ENCODE results near the gene CALM1. TPM values are rescaled to one million over a fixed set of nuclear protein-coding genes. Genes with fewer than 3 reads are reported as not detected.

The CALM1 gene
- total and polyA plus RNA-seq, 4 donors: 146 to 517 (median 166) TPM

GRCh38 chr14:90446405-90446804 is 49.6 kb downstream of the CALM1 start:
- DNase-seq (ENCODE audit: low spot score): no peak
- 87% methylated on average over 4 of the region's 4 CpGs for WGBS

More at GRCh38 chr14:90446405-90446804, 49.6 kb downstream of the CALM1 start:
- Histone ChIP-seq H3K27me3 (ENCODE audit: control insufficient read depth in 4 of 4, insufficient read depth in 4 of 4, low read length in 3 of 4) (no peaks in the 10 kb centered on the region), H3K9ac (ENCODE audit: low read depth in 1 of 2, low read length in 2 of 2) (no peak overlapping the region), H3K4me1 (ENCODE audit: control insufficient read depth in 4 of 4, insufficient read depth in 4 of 4, low read length in 3 of 4) (no peaks in the 10 kb centered on the region), H3K9me3 (ENCODE audit: control insufficient read depth in 4 of 4, low read length in 3 of 4) (peaks cover 2 to 9% (median 4%) of the 10 kb centered on the region in 4 donors), H3K36me3 (ENCODE audit: control insufficient read depth in 4 of 4, insufficient read depth in 3 of 4, low read depth in 1 of 4, low read length in 3 of 4) (peaks cover 0 to 4% (median 0%) of the 10 kb centered on the region in 4 donors), H3K27ac (ENCODE audit: low read depth in 1 of 2, low read length in 2 of 2) (no peak overlapping the region), H3K4me3 (ENCODE audit: low read depth in 1 of 3, low read length in 3 of 3) (no peak overlapping the region)
- TF ChIP-seq JUND (IDR thresholded peaks at IDR 0.05): no peak
- TF ChIP-seq MAX (IDR thresholded peaks at IDR 0.05): no peak
- TF ChIP-seq EGR1 (IDR thresholded peaks at IDR 0.05; ENCODE audit: low read depth in 2 of 2): no peak
- TF ChIP-seq GABPA (IDR thresholded peaks at IDR 0.05 in 1 of 2, conservative IDR thresholded peaks at IDR 0.05 in 1 of 2): no peak
- no peak for TF ChIP-seq FOXA1 (IDR thresholded peaks at IDR 0.05)
- no peak for TF ChIP-seq ZBTB33 (IDR thresholded peaks at IDR 0.05)
- TF ChIP-seq CTCF (IDR thresholded peaks at IDR 0.05; ENCODE audit: low read depth, low read length, missing input control): no peak
- TF ChIP-seq SP1 (IDR thresholded peaks at IDR 0.05): no peak
- no peak for TF ChIP-seq YY1 (IDR thresholded peaks at IDR 0.05)
- TF ChIP-seq NR2F2 (IDR thresholded peaks at IDR 0.05): no peak
- no peak for TF ChIP-seq RAD21 (IDR thresholded peaks at IDR 0.05)
- TF ChIP-seq, protein P1, sequence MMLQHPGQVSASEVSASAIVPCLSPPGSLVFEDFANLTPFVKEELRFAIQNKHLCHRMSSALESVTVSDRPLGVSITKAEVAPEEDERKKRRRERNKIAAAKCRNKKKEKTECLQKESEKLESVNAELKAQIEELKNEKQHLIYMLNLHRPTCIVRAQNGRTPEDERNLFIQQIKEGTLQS (IDR thresholded peaks at IDR 0.05): no peak
- TF ChIP-seq FOXA2 (IDR thresholded peaks at IDR 0.05): no peak
- no peak for TF ChIP-seq HNF4G (IDR thresholded peaks at IDR 0.05)
- TF ChIP-seq RXRA (IDR thresholded peaks at IDR 0.05): no peak
- no peak for TF ChIP-seq HNF4A (conservative IDR thresholded peaks at IDR 0.05)
- TF ChIP-seq, protein P2, sequence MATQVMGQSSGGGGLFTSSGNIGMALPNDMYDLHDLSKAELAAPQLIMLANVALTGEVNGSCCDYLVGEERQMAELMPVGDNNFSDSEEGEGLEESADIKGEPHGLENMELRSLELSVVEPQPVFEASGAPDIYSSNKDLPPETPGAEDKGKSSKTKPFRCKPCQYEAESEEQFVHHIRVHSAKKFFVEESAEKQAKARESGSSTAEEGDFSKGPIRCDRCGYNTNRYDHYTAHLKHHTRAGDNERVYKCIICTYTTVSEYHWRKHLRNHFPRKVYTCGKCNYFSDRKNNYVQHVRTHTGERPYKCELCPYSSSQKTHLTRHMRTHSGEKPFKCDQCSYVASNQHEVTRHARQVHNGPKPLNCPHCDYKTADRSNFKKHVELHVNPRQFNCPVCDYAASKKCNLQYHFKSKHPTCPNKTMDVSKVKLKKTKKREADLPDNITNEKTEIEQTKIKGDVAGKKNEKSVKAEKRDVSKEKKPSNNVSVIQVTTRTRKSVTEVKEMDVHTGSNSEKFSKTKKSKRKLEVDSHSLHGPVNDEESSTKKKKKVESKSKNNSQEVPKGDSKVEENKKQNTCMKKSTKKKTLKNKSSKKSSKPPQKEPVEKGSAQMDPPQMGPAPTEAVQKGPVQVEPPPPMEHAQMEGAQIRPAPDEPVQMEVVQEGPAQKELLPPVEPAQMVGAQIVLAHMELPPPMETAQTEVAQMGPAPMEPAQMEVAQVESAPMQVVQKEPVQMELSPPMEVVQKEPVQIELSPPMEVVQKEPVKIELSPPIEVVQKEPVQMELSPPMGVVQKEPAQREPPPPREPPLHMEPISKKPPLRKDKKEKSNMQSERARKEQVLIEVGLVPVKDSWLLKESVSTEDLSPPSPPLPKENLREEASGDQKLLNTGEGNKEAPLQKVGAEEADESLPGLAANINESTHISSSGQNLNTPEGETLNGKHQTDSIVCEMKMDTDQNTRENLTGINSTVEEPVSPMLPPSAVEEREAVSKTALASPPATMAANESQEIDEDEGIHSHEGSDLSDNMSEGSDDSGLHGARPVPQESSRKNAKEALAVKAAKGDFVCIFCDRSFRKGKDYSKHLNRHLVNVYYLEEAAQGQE (IDR thresholded peaks at IDR 0.05): no peak
- no peak for TF ChIP-seq TAF1 (conservative IDR thresholded peaks at IDR 0.05)
